ENCODE measurements around the gene TMEM45A. TPM values are rescaled to one million over a fixed set of nuclear protein-coding genes. Genes with fewer than 3 reads are reported as not detected.

TMEM45A gene
- total and polyA plus RNA-seq, 7 donors = 1.4 to 23.9 (median 12.2) TPM

GRCh38 chr3:100516232-100516631 is 23.8 kb downstream of the TMEM45A start:
- no peaks in the 10 kb centered on the region for H3K27me3 ChIP-seq
- WGBS, 2 donors = 21 to 38% methylated on average over 2 of the region's 2 CpGs
- intact Hi-C loops (cut with DNase I) = no loop called here
- H3K9me3 ChIP-seq = no peaks in the 10 kb centered on the region
- H3K27ac ChIP-seq = no peak overlapping the region
- no peaks in the 10 kb centered on the region for H3K4me1 ChIP-seq
- no peaks in the 10 kb centered on the region for H3K36me3 ChIP-seq
- no peak for DNase-seq
- H3K4me3 ChIP-seq = no peak overlapping the region
- TF ChIP-seq POLR2AphosphoS5 (IDR thresholded peaks at IDR 0.05) (no peak), EP300 (IDR thresholded peaks at IDR 0.05) (no peak), CTCF (IDR thresholded peaks at IDR 0.05) (no peak), POLR2A (IDR thresholded peaks at IDR 0.05) (no peak)

GRCh38 chr3:100516838-100517237 is 24.4 kb downstream of the TMEM45A start:
- no peaks in the 10 kb centered on the region for H3K27me3 ChIP-seq
- no peak overlapping the region for H3K4me3 ChIP-seq
- H3K27ac ChIP-seq = no peak overlapping the region
- H3K9me3 ChIP-seq = no peaks in the 10 kb centered on the region
- H3K36me3 ChIP-seq = no peaks in the 10 kb centered on the region
- intact Hi-C loops (cut with DNase I) = no loop called here
- TF ChIP-seq POLR2A (IDR thresholded peaks at IDR 0.05) = no peak
- TF ChIP-seq CTCF (IDR thresholded peaks at IDR 0.05) = no peak
- no peak for TF ChIP-seq EP300 (IDR thresholded peaks at IDR 0.05)
- no peak for TF ChIP-seq POLR2AphosphoS5 (IDR thresholded peaks at IDR 0.05)
- H3K4me1 ChIP-seq = no peaks in the 10 kb centered on the region
- no peak for DNase-seq
- 90 to 91% methylated on average over 4 of the region's 4 CpGs for WGBS, 2 donors

- no peaks in the 10 kb centered on the region for H3K27me3 ChIP-seq
- no peak overlapping the region for H3K27ac ChIP-seq
- H3K4me1 ChIP-seq = no peaks in the 10 kb centered on the region
- no peaks in the 10 kb centered on the region for H3K9me3 ChIP-seq
- 92% methylated on average over 6 of the region's 6 CpGs for WGBS, 2 donors
- intact Hi-C loops (cut with DNase I) = no loop called here
- TF ChIP-seq CTCF (IDR thresholded peaks at IDR 0.05) (no peak), EP300 (IDR thresholded peaks at IDR 0.05) (no peak), POLR2AphosphoS5 (IDR thresholded peaks at IDR 0.05) (no peak), POLR2A (IDR thresholded peaks at IDR 0.05) (no peak)
- H3K4me3 ChIP-seq = no peak overlapping the region
- no peak for DNase-seq
- H3K36me3 ChIP-seq = no peaks in the 10 kb centered on the region
These were observed 24.9 kb downstream of the TMEM45A start for GRCh38 chr3:100517276-100517675.

GRCh38 chr3:100518244-100518643 is 25.8 kb downstream of the TMEM45A start:
- no peaks in the 10 kb centered on the region for H3K9me3 ChIP-seq
- no peak overlapping the region for H3K27ac ChIP-seq
- intact Hi-C loops (cut with DNase I) = no loop called here
- no peaks in the 10 kb centered on the region for H3K4me1 ChIP-seq
- no peak for TF ChIP-seq POLR2AphosphoS5 (IDR thresholded peaks at IDR 0.05)
- TF ChIP-seq EP300 (IDR thresholded peaks at IDR 0.05) = no peak
- no peak for DNase-seq
- H3K36me3 ChIP-seq = no peaks in the 10 kb centered on the region
- no peaks in the 10 kb centered on the region for H3K27me3 ChIP-seq
- H3K4me3 ChIP-seq = no peak overlapping the region

- TF ChIP-seq POLR2A (IDR thresholded peaks at IDR 0.05) = no peak
- no peak for TF ChIP-seq EP300 (IDR thresholded peaks at IDR 0.05)
- TF ChIP-seq POLR2AphosphoS5 (IDR thresholded peaks at IDR 0.05) = no peak
- TF ChIP-seq CTCF (IDR thresholded peaks at IDR 0.05) = no peak
- intact Hi-C loops (cut with DNase I) = no loop called here
- Histone ChIP-seq H3K9me3 (no peaks in the 10 kb centered on the region), H3K27ac (no peak overlapping the region), H3K4me3 (no peak overlapping the region), H3K36me3 (no peaks in the 10 kb centered on the region), H3K27me3 (no peaks in the 10 kb centered on the region), H3K4me1 (no peaks in the 10 kb centered on the region)
- WGBS, 2 donors = 89% methylated on average over 4 of the region's 4 CpGs
- no peak for DNase-seq
These were observed 26.6 kb downstream of the TMEM45A start for GRCh38 chr3:100518983-100519382.
